Keratinocyte (primary cell): ENCODE data around the gene DCAF7. TPM values are rescaled to one million over a fixed set of nuclear protein-coding genes. Genes with fewer than 3 reads are reported as not detected.
A peak's percentile ranks its signal among the peaks of the same experiment; 100 is the strongest.

Source experiments
- DNase-seq: peaks from one replicate; pipeline ENCODE4 v3.0.0-alpha.2; 2011; ENCODE audit warnings: low read depth, missing footprints, low spot score
- FAIRE-seq: peaks from 2 replicates; lab custom pipeline; 2011; peaks lifted over from hg19 to GRCh38; lab: Jason Lieb, UNC
- H2AFZ ChIP-seq: 2 replicates; pipeline ENCODE4 v1.6.0; 2012; ENCODE audit warnings: low read length, control low read depth, inconsistent platforms; ENCODE audit not compliant: control insufficient read depth
- H3K27ac ChIP-seq: 2 replicates; pipeline ENCODE4 v1.5.1; 2011; ENCODE audit warnings: low read length; ENCODE audit not compliant: control insufficient read depth, insufficient read depth
- H3K27me3 ChIP-seq: 3 replicates; pipeline ENCODE4 v1.6.0; 2011; ENCODE audit warnings: low read length; ENCODE audit not compliant: control insufficient read depth, insufficient read depth; ENCODE audit errors: extremely low read depth
- H3K36me3 ChIP-seq, 2 experiments: 2 replicates in 1 of 2; 3 replicates in 1 of 2; pipeline ENCODE4 v1.5.1; 2011; ENCODE audit warnings: low read length in 2 of 2, mild to moderate bottlenecking in 1 of 2; ENCODE audit not compliant: control insufficient read depth in 2 of 2, insufficient read depth in 2 of 2; ENCODE audit errors: extremely low read depth in 1 of 2
- H3K4me1 ChIP-seq: 3 replicates; pipeline ENCODE4 v1.5.1; 2011; ENCODE audit warnings: low read length; ENCODE audit not compliant: control insufficient read depth, insufficient read depth; ENCODE audit errors: extremely low read depth
- H3K4me2 ChIP-seq: 3 replicates; pipeline ENCODE4 v1.6.0; 2011; ENCODE audit warnings: low read depth, low read length; ENCODE audit not compliant: control insufficient read depth, insufficient read depth; ENCODE audit errors: extremely low read depth
- H3K4me3 ChIP-seq, 3 experiments: fragments of 200-600 bp in 1 of 3; sonication (generic) in 1 of 3; 2 replicates in 2 of 3; 3 replicates in 1 of 3; pipeline ENCODE4 v1.5.1; 2011 to 2016; ENCODE audit warnings: low read length in 3 of 3, mild to moderate bottlenecking in 3 of 3, control low read depth in 2 of 3, inconsistent platforms in 1 of 3, low read depth in 1 of 3, mixed read lengths in 1 of 3, mixed run types in 1 of 3, moderate library complexity in 1 of 3; ENCODE audit not compliant: control insufficient read depth in 2 of 3, insufficient read depth in 2 of 3; ENCODE audit errors: extremely low read depth in 1 of 3
- H3K79me2 ChIP-seq: 2 replicates; pipeline ENCODE4 v1.6.0; 2012; ENCODE audit warnings: low read length; ENCODE audit not compliant: control insufficient read depth, insufficient read depth
- H3K9ac ChIP-seq: 3 replicates; pipeline ENCODE4 v1.6.0; 2011; ENCODE audit warnings: low read length; ENCODE audit not compliant: control insufficient read depth, insufficient read depth; ENCODE audit errors: extremely low read depth
- H3K9me1 ChIP-seq: 3 replicates; pipeline ENCODE4 v1.6.0; 2011; ENCODE audit warnings: low read length; ENCODE audit not compliant: control insufficient read depth, insufficient read depth; ENCODE audit errors: extremely low read depth
- H3K9me3 ChIP-seq: 2 replicates; pipeline ENCODE4 v1.5.1; 2012; ENCODE audit warnings: low read depth, low read length; ENCODE audit not compliant: control insufficient read depth
- H4K20me1 ChIP-seq: 3 replicates; pipeline ENCODE4 v1.6.0; 2011; ENCODE audit warnings: low read length; ENCODE audit not compliant: control insufficient read depth, insufficient read depth; ENCODE audit errors: extremely low read depth
- EZH2 ChIP-seq: IDR thresholded peaks from one replicate; pipeline ENCODE4 v1.6.1; 2012; ENCODE audit warnings: inconsistent platforms, mild to moderate bottlenecking, low read length, moderate library complexity
- dilution Hi-C: fragments of 300-500 bp; cut with MboI; formaldehyde crosslinking; loops from one replicate; pipeline ENCODE4 v1.7.0; 2020; ENCODE audit warnings: low sequenced_read_pairs; ENCODE audit not compliant: extremely low pct_ligation_motif_present
- polyA plus RNA-seq, 5 experiments: library from polyadenylated mRNA; depleted of rRNA in 3 of 5; stranded (reverse) in 3 of 5; stranded (forward) in 1 of 5; unstranded in 1 of 5; fragments of >200 nt; gene quantifications; 1 replicate in 1 of 5; 2 replicates in 3 of 5; 3 replicates in 1 of 5; pipeline versions ENCODE4 v1.2.1 to v1.2.3, GENCODE V29; 2011 to 2012; ENCODE audit warnings: missing spikeins in 2 of 5, low read depth in 1 of 5, low replicate concordance in 1 of 5
- TF ChIP-seq, protein P1 (sequence below), 3 experiments: IDR thresholded peaks in 1 of 3; conservative IDR thresholded peaks in 1 of 3; optimal IDR thresholded peaks in 1 of 3; 2 replicates in 2 of 3; 3 replicates in 1 of 3; pipeline versions ENCODE3 to v1.5.1; 2011; ENCODE audit warnings: low read length in 3 of 3, mild to moderate bottlenecking in 3 of 3, moderate library complexity in 2 of 3, control low read depth in 1 of 3, inconsistent platforms in 1 of 3; ENCODE audit not compliant: insufficient read depth in 2 of 3; ENCODE audit errors: extremely low read depth in 1 of 3

Gene DCAF7
- polyA plus RNA-seq, 1 donor (not counting 4 experiments of a cell fraction or from before 2014, with no cell fraction given), result 32.6 TPM

DNA sequence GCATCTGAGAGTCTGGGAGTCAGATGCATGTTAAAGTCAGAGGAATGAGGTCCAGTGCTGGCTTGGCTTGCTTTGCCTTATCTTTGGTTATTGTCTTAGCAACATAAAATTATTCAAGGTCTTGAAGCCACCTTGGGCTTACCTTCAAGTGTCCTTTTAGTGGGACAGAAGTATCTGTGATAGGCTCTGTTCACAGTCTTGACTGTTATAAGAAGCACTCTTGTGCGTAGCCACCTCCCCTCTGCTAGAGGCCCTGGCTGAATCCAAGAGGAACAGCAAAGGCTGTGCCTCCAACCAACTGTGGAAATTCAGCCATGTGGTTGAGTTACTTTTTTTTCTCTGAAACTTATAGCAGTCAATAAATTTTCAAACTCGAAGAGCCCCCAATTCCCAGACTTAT, 63.4 kb downstream of the DCAF7 start:
- Histone ChIP-seq H3K4me1 (no peaks in the 10 kb centered on the region), H3K79me2 (no peaks in the 10 kb centered on the region), H3K9me3 (no peaks in the 10 kb centered on the region), H2AFZ (no peak overlapping the region), H3K4me2 (no peak overlapping the region), H3K27me3 (no peaks in the 10 kb centered on the region), H3K9me1 (no peaks in the 10 kb centered on the region), H3K9ac (no peak overlapping the region), H3K4me3 (no peak overlapping the region), H3K36me3 (peaks cover 0 to 4% of the 10 kb centered on the region in 2 experiments), H3K27ac (no peak overlapping the region), H4K20me1 (no peaks in the 10 kb centered on the region)
- dilution Hi-C loops, result no loop called here
- FAIRE-seq, result no peak
- no peak for DNase-seq
- TF ChIP-seq, protein P1, sequence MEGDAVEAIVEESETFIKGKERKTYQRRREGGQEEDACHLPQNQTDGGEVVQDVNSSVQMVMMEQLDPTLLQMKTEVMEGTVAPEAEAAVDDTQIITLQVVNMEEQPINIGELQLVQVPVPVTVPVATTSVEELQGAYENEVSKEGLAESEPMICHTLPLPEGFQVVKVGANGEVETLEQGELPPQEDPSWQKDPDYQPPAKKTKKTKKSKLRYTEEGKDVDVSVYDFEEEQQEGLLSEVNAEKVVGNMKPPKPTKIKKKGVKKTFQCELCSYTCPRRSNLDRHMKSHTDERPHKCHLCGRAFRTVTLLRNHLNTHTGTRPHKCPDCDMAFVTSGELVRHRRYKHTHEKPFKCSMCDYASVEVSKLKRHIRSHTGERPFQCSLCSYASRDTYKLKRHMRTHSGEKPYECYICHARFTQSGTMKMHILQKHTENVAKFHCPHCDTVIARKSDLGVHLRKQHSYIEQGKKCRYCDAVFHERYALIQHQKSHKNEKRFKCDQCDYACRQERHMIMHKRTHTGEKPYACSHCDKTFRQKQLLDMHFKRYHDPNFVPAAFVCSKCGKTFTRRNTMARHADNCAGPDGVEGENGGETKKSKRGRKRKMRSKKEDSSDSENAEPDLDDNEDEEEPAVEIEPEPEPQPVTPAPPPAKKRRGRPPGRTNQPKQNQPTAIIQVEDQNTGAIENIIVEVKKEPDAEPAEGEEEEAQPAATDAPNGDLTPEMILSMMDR (optimal IDR thresholded peaks at IDR 0.05 in 1 of 3, IDR thresholded peaks at IDR 0.05 in 1 of 3, conservative IDR thresholded peaks at IDR 0.05 in 1 of 3; ENCODE audit: extremely low read depth in 1 of 3, insufficient read depth in 2 of 3, low read length in 3 of 3), result no peak
- TF ChIP-seq EZH2, result no peak

DNA sequence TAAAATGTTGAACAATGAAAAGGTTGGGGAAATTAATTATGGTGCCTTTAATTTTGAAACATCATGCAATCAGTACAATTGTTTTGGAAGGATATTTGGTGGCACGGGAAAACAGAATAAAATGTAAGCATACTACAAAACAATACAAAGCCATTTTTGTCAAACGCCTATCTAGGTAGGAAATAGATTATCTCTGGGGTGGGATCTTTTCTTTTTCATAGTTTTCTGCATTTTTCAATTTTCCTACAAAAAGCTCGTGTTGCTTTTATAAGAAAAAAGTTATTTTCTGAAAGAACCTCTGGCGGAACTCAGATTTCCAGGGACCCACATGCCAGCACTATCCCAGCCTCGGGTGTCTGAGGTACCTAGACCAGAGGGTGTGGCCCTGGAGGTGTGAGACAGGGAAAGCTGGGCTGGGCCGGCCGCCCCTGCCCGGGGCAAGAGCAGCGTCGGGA, 71.0 kb downstream of the DCAF7 start:
- H3K79me2 ChIP-seq, result peaks cover 22% of the 10 kb centered on the region
- no peak for TF ChIP-seq EZH2
- TF ChIP-seq, protein P1 (optimal IDR thresholded peaks at IDR 0.05 in 1 of 3, IDR thresholded peaks at IDR 0.05 in 1 of 3, conservative IDR thresholded peaks at IDR 0.05 in 1 of 3; ENCODE audit: extremely low read depth in 1 of 3, insufficient read depth in 2 of 3, low read length in 3 of 3), result no peak
- peak overlapping the region; percentile 69 for H3K9ac ChIP-seq
- peak overlapping the region; percentile 85 for H2AFZ ChIP-seq
- H3K27me3 ChIP-seq, result no peaks in the 10 kb centered on the region
- no peak for FAIRE-seq
- no peaks in the 10 kb centered on the region for H3K9me3 ChIP-seq
- peaks cover 11% of the 10 kb centered on the region for H3K4me1 ChIP-seq
- peaks cover 2% of the 10 kb centered on the region for H4K20me1 ChIP-seq
- H3K27ac ChIP-seq, result peak overlapping the region; percentile 52
- H3K4me3 ChIP-seq, result peak overlapping the region; percentile 67 to 76 (median 74)
- peak overlapping the region; percentile 76 for H3K4me2 ChIP-seq
- H3K36me3 ChIP-seq, result no peaks in the 10 kb centered on the region
- dilution Hi-C loops, result no loop called here
- no peaks in the 10 kb centered on the region for H3K9me1 ChIP-seq
- no peak for DNase-seq
